Keratinocyte (primary cell): ENCODE results near the gene POU2AF2. TPM values are rescaled to one million over a fixed set of nuclear protein-coding genes. Genes with fewer than 3 reads are reported as not detected.

Experiments
- DNase-seq: peaks from one replicate; pipeline ENCODE4 v3.0.0-alpha.2; 2011; ENCODE audit warnings: low read depth, missing footprints, low spot score
- FAIRE-seq: peaks from 2 replicates; lab custom pipeline; 2011; peaks lifted over from hg19 to GRCh38; lab: Jason Lieb, UNC
- H2AFZ ChIP-seq: 2 replicates; pipeline ENCODE4 v1.6.0; 2012; ENCODE audit warnings: low read length, control low read depth, inconsistent platforms; ENCODE audit not compliant: control insufficient read depth
- H3K27ac ChIP-seq: 2 replicates; pipeline ENCODE4 v1.5.1; 2011; ENCODE audit warnings: low read length; ENCODE audit not compliant: control insufficient read depth, insufficient read depth
- H3K27me3 ChIP-seq: 3 replicates; pipeline ENCODE4 v1.6.0; 2011; ENCODE audit warnings: low read length; ENCODE audit not compliant: control insufficient read depth, insufficient read depth; ENCODE audit errors: extremely low read depth
- H3K36me3 ChIP-seq, 2 experiments: 2 replicates in 1 of 2; 3 replicates in 1 of 2; pipeline ENCODE4 v1.5.1; 2011; ENCODE audit warnings: low read length in 2 of 2, mild to moderate bottlenecking in 1 of 2; ENCODE audit not compliant: control insufficient read depth in 2 of 2, insufficient read depth in 2 of 2; ENCODE audit errors: extremely low read depth in 1 of 2
- H3K4me1 ChIP-seq: 3 replicates; pipeline ENCODE4 v1.5.1; 2011; ENCODE audit warnings: low read length; ENCODE audit not compliant: control insufficient read depth, insufficient read depth; ENCODE audit errors: extremely low read depth
- H3K4me2 ChIP-seq: 3 replicates; pipeline ENCODE4 v1.6.0; 2011; ENCODE audit warnings: low read depth, low read length; ENCODE audit not compliant: control insufficient read depth, insufficient read depth; ENCODE audit errors: extremely low read depth
- H3K4me3 ChIP-seq, 3 experiments: fragments of 200-600 bp in 1 of 3; sonication (generic) in 1 of 3; 2 replicates in 2 of 3; 3 replicates in 1 of 3; pipeline ENCODE4 v1.5.1; 2011 to 2016; ENCODE audit warnings: low read length in 3 of 3, mild to moderate bottlenecking in 3 of 3, control low read depth in 2 of 3, inconsistent platforms in 1 of 3, low read depth in 1 of 3, mixed read lengths in 1 of 3, mixed run types in 1 of 3, moderate library complexity in 1 of 3; ENCODE audit not compliant: control insufficient read depth in 2 of 3, insufficient read depth in 2 of 3; ENCODE audit errors: extremely low read depth in 1 of 3
- H3K79me2 ChIP-seq: 2 replicates; pipeline ENCODE4 v1.6.0; 2012; ENCODE audit warnings: low read length; ENCODE audit not compliant: control insufficient read depth, insufficient read depth
- H3K9ac ChIP-seq: 3 replicates; pipeline ENCODE4 v1.6.0; 2011; ENCODE audit warnings: low read length; ENCODE audit not compliant: control insufficient read depth, insufficient read depth; ENCODE audit errors: extremely low read depth
- H3K9me1 ChIP-seq: 3 replicates; pipeline ENCODE4 v1.6.0; 2011; ENCODE audit warnings: low read length; ENCODE audit not compliant: control insufficient read depth, insufficient read depth; ENCODE audit errors: extremely low read depth
- H3K9me3 ChIP-seq: 2 replicates; pipeline ENCODE4 v1.5.1; 2012; ENCODE audit warnings: low read depth, low read length; ENCODE audit not compliant: control insufficient read depth
- H4K20me1 ChIP-seq: 3 replicates; pipeline ENCODE4 v1.6.0; 2011; ENCODE audit warnings: low read length; ENCODE audit not compliant: control insufficient read depth, insufficient read depth; ENCODE audit errors: extremely low read depth
- CTCF ChIP-seq, 3 experiments: IDR thresholded peaks in 1 of 3; conservative IDR thresholded peaks in 1 of 3; optimal IDR thresholded peaks in 1 of 3; 2 replicates in 2 of 3; 3 replicates in 1 of 3; pipeline versions ENCODE3 to v1.5.1; 2011; ENCODE audit warnings: low read length in 3 of 3, mild to moderate bottlenecking in 3 of 3, moderate library complexity in 2 of 3, control low read depth in 1 of 3, inconsistent platforms in 1 of 3; ENCODE audit not compliant: insufficient read depth in 2 of 3; ENCODE audit errors: extremely low read depth in 1 of 3
- EZH2 ChIP-seq: IDR thresholded peaks from one replicate; pipeline ENCODE4 v1.6.1; 2012; ENCODE audit warnings: inconsistent platforms, mild to moderate bottlenecking, low read length, moderate library complexity
- dilution Hi-C: fragments of 300-500 bp; cut with MboI; formaldehyde crosslinking; loops from one replicate; pipeline ENCODE4 v1.7.0; 2020; ENCODE audit warnings: low sequenced_read_pairs; ENCODE audit not compliant: extremely low pct_ligation_motif_present
- polyA plus RNA-seq, 5 experiments: library from polyadenylated mRNA; depleted of rRNA in 3 of 5; stranded (reverse) in 3 of 5; stranded (forward) in 1 of 5; unstranded in 1 of 5; fragments of >200 nt; gene quantifications; 1 replicate in 1 of 5; 2 replicates in 3 of 5; 3 replicates in 1 of 5; pipeline versions ENCODE4 v1.2.1 to v1.2.3, GENCODE V29; 2011 to 2012; ENCODE audit warnings: missing spikeins in 2 of 5, low read depth in 1 of 5, low replicate concordance in 1 of 5

The POU2AF2 gene
- polyA plus RNA-seq, 1 donor (not counting 4 experiments of a cell fraction or from before 2014, with no cell fraction given) = not detected

GRCh38 chr11:111305162-111305802, 59.8 kb downstream of the POU2AF2 start:
- Histone ChIP-seq H3K9ac (no peak overlapping the region), H3K79me2 (no peaks in the 10 kb centered on the region), H3K27me3 (peaks cover 13% of the 10 kb centered on the region), H4K20me1 (no peaks in the 10 kb centered on the region), H3K9me3 (no peaks in the 10 kb centered on the region), H3K27ac (no peak overlapping the region), H2AFZ (no peak overlapping the region), H3K4me2 (no peak overlapping the region), H3K9me1 (no peaks in the 10 kb centered on the region), H3K4me3 (no peak overlapping the region), H3K36me3 (no peaks in the 10 kb centered on the region), H3K4me1 (no peaks in the 10 kb centered on the region)
- no peak for DNase-seq
- dilution Hi-C loops = no loop called here
- TF ChIP-seq EZH2 (no peak), CTCF (optimal IDR thresholded peaks at IDR 0.05 in 1 of 3, IDR thresholded peaks at IDR 0.05 in 1 of 3, conservative IDR thresholded peaks at IDR 0.05 in 1 of 3; ENCODE audit: extremely low read depth in 1 of 3, insufficient read depth in 2 of 3, low read length in 3 of 3) (no peak)
- FAIRE-seq = no peak

- dilution Hi-C loops = no loop called here
- Histone ChIP-seq H3K9me1 (no peaks in the 10 kb centered on the region), H3K27me3 (peaks cover 7% of the 10 kb centered on the region), H3K4me2 (no peak overlapping the region), H3K79me2 (no peaks in the 10 kb centered on the region), H3K9ac (no peak overlapping the region), H3K4me3 (no peak overlapping the region), H3K27ac (no peak overlapping the region), H3K36me3 (no peaks in the 10 kb centered on the region), H4K20me1 (no peaks in the 10 kb centered on the region), H3K9me3 (no peaks in the 10 kb centered on the region), H2AFZ (no peak overlapping the region), H3K4me1 (no peaks in the 10 kb centered on the region)
- TF ChIP-seq EZH2 = no peak
- TF ChIP-seq CTCF (optimal IDR thresholded peaks at IDR 0.05 in 1 of 3, IDR thresholded peaks at IDR 0.05 in 1 of 3, conservative IDR thresholded peaks at IDR 0.05 in 1 of 3; ENCODE audit: extremely low read depth in 1 of 3, insufficient read depth in 2 of 3, low read length in 3 of 3) = no peak
- FAIRE-seq (no peak), DNase-seq (no peak)
These were observed 60.4 kb downstream of the POU2AF2 start for GRCh38 chr11:111305876-111306275.
